Kidney tubule cell (primary cell): ENCODE measurements around the gene RUFY3.
A peak's percentile ranks its signal among the peaks of the same experiment; 100 is the strongest.
"Not testable (repeated sequence)": the region's sequence is repeated elsewhere in the genome, so short reads cannot be mapped to it uniquely, and the experiment has no call there.

ENCODE experiments used
- DNase-seq: peaks from one replicate; pipeline ENCODE4 v3.0.0-alpha.2; 2018; ENCODE audit warnings: low spot score

The RUFY3 gene

GRCh38 chr4:70787496-70787895 lies 65.7 kb downstream of the RUFY3 start:
- DNase-seq = no peak

- DNase-seq = no peak
Measured at GRCh38 chr4:70788733-70789132, 67.0 kb downstream of the RUFY3 start.

- no peak for DNase-seq
Measured at GRCh38 chr4:70793626-70794025, 71.9 kb downstream of the RUFY3 start.

GRCh38 chr4:70801265-70801809 lies 79.6 kb downstream of the RUFY3 start:
- no peak for DNase-seq

- no peak for DNase-seq
Measured at GRCh38 chr4:70802928-70803580, 81.3 kb downstream of the RUFY3 start.

- no peak for DNase-seq
Measured at GRCh38 chr4:70808151-70808550, 86.4 kb downstream of the RUFY3 start.

- DNase-seq = no peak
Measured at GRCh38 chr4:70815370-70815769, 93.6 kb downstream of the RUFY3 start.

- DNase-seq = no peak
Measured at GRCh38 chr4:70816894-70817293, 95.1 kb downstream of the RUFY3 start.

GRCh38 chr4:70818173-70818855 lies 96.5 kb downstream of the RUFY3 start:
- no peak for DNase-seq

- no peak for DNase-seq
Measured at GRCh38 chr4:70818921-70819320, 97.2 kb downstream of the RUFY3 start.

GRCh38 chr4:70829015-70829414 lies 107.3 kb downstream of the RUFY3 start:
- DNase-seq = no peak

- no peak for DNase-seq
Measured at GRCh38 chr4:70829492-70829891, 107.7 kb downstream of the RUFY3 start.

- no peak for DNase-seq
Measured at GRCh38 chr4:70830054-70830453, 108.3 kb downstream of the RUFY3 start.

- DNase-seq = no peak
Measured at GRCh38 chr4:70831293-70831692, 109.5 kb downstream of the RUFY3 start.

- no peak for DNase-seq
Measured at GRCh38 chr4:70833675-70834074, 111.9 kb downstream of the RUFY3 start.

GRCh38 chr4:70836081-70836480 lies 114.3 kb downstream of the RUFY3 start:
- DNase-seq = no peak

GRCh38 chr4:70838204-70838603 lies 116.4 kb downstream of the RUFY3 start:
- DNase-seq = no peak

GRCh38 chr4:70838666-70839588 lies 117.2 kb downstream of the RUFY3 start:
- DNase-seq = peak; percentile 77

- peak; percentile 92 for DNase-seq
Measured at GRCh38 chr4:70839589-70840093, 117.9 kb downstream of the RUFY3 start, which contains the start of gene GRSF1. TSS of gene GRSF1 (minus strand) at chr4:70839890. CDS start at chr4:70839827, 63 bp downstream.

GRCh38 chr4:70840137-70840536 lies 118.4 kb downstream of the RUFY3 start:
- peak; percentile 26 for DNase-seq

- not testable (repeated sequence) for DNase-seq
Measured at GRCh38 chr4:70840631-70841030, 118.9 kb downstream of the RUFY3 start.

- DNase-seq = no peak
Measured at GRCh38 chr4:70841211-70841610, 119.4 kb downstream of the RUFY3 start.
